GM12892 (cell line): ENCODE data around the gene SEMA5B.

Experiments used
- POLR2A ChIP-seq: IDR thresholded peaks from 2 replicates; pipeline ENCODE4 v1.6.1; 2011; ENCODE audit warnings: low read depth, low read length, control low read depth
- POLR2AphosphoS5 ChIP-seq: IDR thresholded peaks from 2 replicates; pipeline ENCODE4 v1.6.1; 2011; ENCODE audit warnings: low read depth, low read length, control low read depth
- TAF1 ChIP-seq: IDR thresholded peaks from 2 replicates; pipeline ENCODE4 v1.6.1; 2011; ENCODE audit warnings: low read depth, mild to moderate bottlenecking, control low read depth, low read length, borderline replicate concordance

DNA sequence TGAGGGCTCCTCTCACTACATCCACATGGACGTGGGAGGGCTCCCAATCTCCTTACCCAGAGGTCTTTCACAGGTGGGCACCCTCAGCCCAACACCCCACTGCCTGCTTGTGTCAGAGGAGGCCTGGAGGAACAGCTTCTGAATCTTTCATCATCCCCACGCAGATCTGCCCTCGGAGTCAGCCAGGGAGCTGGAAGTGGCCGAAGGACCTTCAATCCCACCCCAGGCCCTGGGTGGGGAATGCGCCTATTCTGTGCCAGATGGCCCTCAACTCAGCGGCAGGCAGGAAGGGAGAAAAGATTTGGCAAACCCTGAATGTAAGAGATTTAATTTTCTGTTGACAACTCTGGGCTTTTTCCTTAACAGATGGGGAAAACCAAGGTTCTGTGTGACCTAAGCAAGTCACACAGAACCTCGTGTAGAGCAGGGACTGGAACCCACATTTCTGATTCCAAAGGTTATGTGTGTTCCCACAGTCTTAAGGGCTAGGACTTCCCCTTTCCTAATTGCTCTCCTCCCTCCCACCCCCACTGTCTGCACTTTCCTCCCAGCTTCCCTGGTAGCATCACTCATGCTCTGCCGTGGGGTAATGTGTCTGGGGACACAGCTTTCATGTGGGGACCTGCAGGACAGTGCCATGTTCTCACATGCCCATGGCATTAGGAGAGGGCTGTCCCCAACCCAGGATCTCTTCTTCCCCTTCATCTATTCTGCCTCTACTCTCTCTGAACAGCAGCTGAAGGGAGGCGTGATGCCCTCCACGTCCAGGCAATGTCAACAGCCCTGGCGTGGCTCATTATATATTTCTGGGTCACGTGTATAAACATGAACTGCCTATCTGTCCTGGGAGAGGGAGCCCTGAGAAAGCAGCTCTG, 98.1 kb downstream of the SEMA5B start:
- no peak for TF ChIP-seq POLR2A
- TF ChIP-seq TAF1, result no peak
- TF ChIP-seq POLR2AphosphoS5, result no peak
